Natural killer cell (primary cell): ENCODE results near the gene SPRN. TPM values are rescaled to one million over a fixed set of nuclear protein-coding genes. Genes with fewer than 3 reads are reported as not detected.
A peak's percentile ranks its signal among the peaks of the same experiment; 100 is the strongest.

Source experiments
- ATAC-seq, 3 donors: fragments of 150-1000 bp in 2 of 3; fragments of 200-7000 bp in 1 of 3; cut with Tn5 transposase; 1 replicate in 1 of 3; 2 replicates in 2 of 3; pipeline ENCODE4 v1.10.0; 2021; ENCODE audit warnings: mild to moderate bottlenecking in 2 of 3, moderate library complexity in 2 of 3
- DNase-seq, 2 donors: peaks; one replicate each; pipeline versions ENCODE4 v3.0.0 to v3.0.0-alpha.2; 2013 to 2021; ENCODE audit warnings: mixed read lengths in 1 of 2
- H3K27ac ChIP-seq: one replicate; pipeline ENCODE4 v1.5.1; 2013; ENCODE audit warnings: mild to moderate bottlenecking, low read length
- H3K27me3 ChIP-seq: one replicate; pipeline ENCODE4 v1.6.1; 2013; ENCODE audit warnings: low read length; ENCODE audit not compliant: control insufficient read depth, insufficient read depth
- H3K36me3 ChIP-seq: one replicate; pipeline ENCODE4 v1.6.1; 2013; ENCODE audit warnings: low read length; ENCODE audit not compliant: control insufficient read depth, insufficient read depth
- H3K4me1 ChIP-seq: one replicate; pipeline ENCODE4 v1.6.1; 2013; ENCODE audit warnings: low read length; ENCODE audit not compliant: control insufficient read depth, insufficient read depth
- H3K4me3 ChIP-seq: one replicate; pipeline ENCODE4 v1.5.1; 2013; ENCODE audit warnings: low read length
- H3K9me3 ChIP-seq: one replicate; pipeline ENCODE4 v1.6.1; 2013; ENCODE audit warnings: low read length; ENCODE audit not compliant: control insufficient read depth, insufficient read depth
- H3K27ac Mint-ChIP-seq, 2 donors: one replicate each; pipeline ENCODE4 v1.8.0; 2022; ENCODE audit warnings: mild to moderate bottlenecking in 2 of 2, mixed read lengths in 2 of 2, moderate library complexity in 1 of 2
- H3K27me3 Mint-ChIP-seq, 2 donors: one replicate each; pipeline ENCODE4 v1.8.0; 2022; ENCODE audit warnings: low read depth in 2 of 2, mixed read lengths in 2 of 2
- H3K36me3 Mint-ChIP-seq: one replicate; pipeline ENCODE4 v1.8.0; 2022; ENCODE audit warnings: mixed read lengths
- H3K4me1 Mint-ChIP-seq, 2 donors: one replicate each; pipeline ENCODE4 v1.8.0; 2022; ENCODE audit warnings: mixed read lengths in 2 of 2
- H3K4me3 Mint-ChIP-seq: one replicate; pipeline ENCODE4 v1.8.0; 2022; ENCODE audit warnings: mild to moderate bottlenecking, moderate library complexity, mixed read lengths
- H3K9me3 Mint-ChIP-seq, 2 donors: one replicate each; pipeline ENCODE4 v1.8.0; 2022; ENCODE audit warnings: mixed read lengths in 2 of 2
- CTCF ChIP-seq: fragments of 200-600 bp; IDR thresholded peaks from one replicate; pipeline ENCODE4 v1.8.0; 2022; ENCODE audit warnings: antibody characterized with exemption
- WGBS: methylation state at CpG from one replicate; pipeline ENCODE4 v1.1.7; 2013; ENCODE audit warnings: missing lambda C conversion rate; ENCODE audit not compliant: insufficient coverage; 5-methylcytosine and 5-hydroxymethylcytosine counted together
- intact Hi-C: fragments of 100-400 bp; cut with micrococcal nuclease; formaldehyde crosslinking; loops from one replicate; pipeline ENCODE4 v1.14.2; 2022
- total RNA-seq, 4 donors: library from RNA; stranded (reverse); fragments of 120-200 nt in 1 of 4; gene quantifications; one replicate each; pipeline versions ENCODE4 v1.2.3 to v1.2.4, GENCODE V29; 2013 to 2022

Gene SPRN
- total RNA-seq, 3 donors from 2014 or later (not counting 1 experiment from before 2014, with no cell fraction given) = not detected

GRCh38 chr10:133460208-133460769 lies 35.9 kb upstream of the SPRN start:
- H3K9me3 ChIP-seq = no peaks in the 10 kb centered on the region
- H3K4me1 ChIP-seq = peaks cover 7% of the 10 kb centered on the region
- WGBS = 93% methylated on average over 10 of the region's 14 CpGs
- H3K9me3 Mint-ChIP-seq = no peaks in the 10 kb centered on the region
- no peak overlapping the region for H3K4me3 ChIP-seq
- no peaks in the 10 kb centered on the region for H3K36me3 ChIP-seq
- H3K27ac Mint-ChIP-seq = no peak overlapping the region
- intact Hi-C loops = no loop called here
- H3K4me1 Mint-ChIP-seq = peaks cover 0 to 5% of the 10 kb centered on the region in 2 donors
- no peak overlapping the region for H3K27ac ChIP-seq
- H3K27me3 Mint-ChIP-seq = no peaks in the 10 kb centered on the region
- no peak overlapping the region for H3K4me3 Mint-ChIP-seq
- no peak for TF ChIP-seq CTCF
- H3K27me3 ChIP-seq = no peaks in the 10 kb centered on the region
- no peak for ATAC-seq
- H3K36me3 Mint-ChIP-seq = no peaks in the 10 kb centered on the region
- no peak for DNase-seq

GRCh38 chr10:133459454-133460207 lies 35.2 kb upstream of the SPRN start:
- DNase-seq (peak in 1 of 2 donors; percentile 14), ATAC-seq (no peak)
- peaks cover 0 to 5% of the 10 kb centered on the region in 2 donors for H3K4me1 Mint-ChIP-seq
- 80% methylated on average over 81 of the region's 81 CpGs for WGBS
- Histone ChIP-seq H3K9me3 (no peaks in the 10 kb centered on the region), H3K36me3 (no peaks in the 10 kb centered on the region), H3K4me1 (peaks cover 7% of the 10 kb centered on the region), H3K4me3 (peak overlapping the region; percentile 12), H3K27ac (no peak overlapping the region), H3K27me3 (no peaks in the 10 kb centered on the region)
- no peaks in the 10 kb centered on the region for H3K36me3 Mint-ChIP-seq
- no peak overlapping the region for H3K4me3 Mint-ChIP-seq
- TF ChIP-seq CTCF = no peak
- intact Hi-C loops = no loop called here
- no peaks in the 10 kb centered on the region for H3K27me3 Mint-ChIP-seq
- H3K27ac Mint-ChIP-seq = no peak overlapping the region
- no peaks in the 10 kb centered on the region for H3K9me3 Mint-ChIP-seq

GRCh38 chr10:133458710-133459453 lies 34.5 kb upstream of the SPRN start:
- intact Hi-C loops = no loop called here
- Histone ChIP-seq H3K9me3 (no peaks in the 10 kb centered on the region), H3K27me3 (no peaks in the 10 kb centered on the region), H3K4me3 (peak overlapping the region; percentile 12), H3K4me1 (peaks cover 7% of the 10 kb centered on the region), H3K36me3 (no peaks in the 10 kb centered on the region), H3K27ac (no peak overlapping the region)
- no peak for TF ChIP-seq CTCF
- H3K4me1 Mint-ChIP-seq = peaks cover 0 to 5% of the 10 kb centered on the region in 2 donors
- no peak for ATAC-seq
- H3K9me3 Mint-ChIP-seq = no peaks in the 10 kb centered on the region
- H3K4me3 Mint-ChIP-seq = no peak overlapping the region
- no peak overlapping the region for H3K27ac Mint-ChIP-seq
- 84% methylated on average over 21 of the region's 21 CpGs for WGBS
- DNase-seq = no peak
- H3K27me3 Mint-ChIP-seq = no peaks in the 10 kb centered on the region
- H3K36me3 Mint-ChIP-seq = no peaks in the 10 kb centered on the region
